ENCODE data around the gene DCP1A. TPM values are rescaled to one million over a fixed set of nuclear protein-coding genes. Genes with fewer than 3 reads are reported as not detected.
"Not testable (repeated sequence)": the region's sequence is repeated elsewhere in the genome, so short reads cannot be mapped to it uniquely, and the experiment has no call there.

The DCP1A gene
- total RNA-seq, 1 donor from 2014 or later = 8.4 TPM

GRCh38 chr3:53274938-53275605 is 72.3 kb downstream of the DCP1A start:
- Histone ChIP-seq H3K9ac (ENCODE audit: low read depth in 1 of 3, low read length in 3 of 3) (no peak overlapping the region), H3K27ac (ENCODE audit: low read depth, low read length) (no peak overlapping the region), H3K4me1 (ENCODE audit: control insufficient read depth in 3 of 3, insufficient read depth in 3 of 3, low read length in 3 of 3) (peaks cover 4 to 8% (median 4%) of the 10 kb centered on the region in 3 donors), H3K9me3 (ENCODE audit: control insufficient read depth in 3 of 3, low read length in 3 of 3) (no peaks in the 10 kb centered on the region), H3K27me3 (ENCODE audit: control insufficient read depth in 3 of 3, insufficient read depth in 3 of 3, low read length in 3 of 3) (no peaks in the 10 kb centered on the region), H3K36me3 (ENCODE audit: control insufficient read depth in 3 of 3, insufficient read depth in 3 of 3, low read length in 3 of 3) (no peaks in the 10 kb centered on the region), H3K4me3 (ENCODE audit: low read length in 3 of 3) (no peak overlapping the region)

GRCh38 chr3:53273146-53273670 is 74.1 kb downstream of the DCP1A start:
- Histone ChIP-seq H3K9me3 (ENCODE audit: control insufficient read depth in 3 of 3, low read length in 3 of 3) (no peaks in the 10 kb centered on the region), H3K9ac (ENCODE audit: low read depth in 1 of 3, low read length in 3 of 3) (no peak overlapping the region), H3K27me3 (ENCODE audit: control insufficient read depth in 3 of 3, insufficient read depth in 3 of 3, low read length in 3 of 3) (no peaks in the 10 kb centered on the region), H3K4me3 (ENCODE audit: low read length in 3 of 3) (no peak overlapping the region), H3K36me3 (ENCODE audit: control insufficient read depth in 3 of 3, insufficient read depth in 3 of 3, low read length in 3 of 3) (no peaks in the 10 kb centered on the region), H3K4me1 (ENCODE audit: control insufficient read depth in 3 of 3, insufficient read depth in 3 of 3, low read length in 3 of 3) (peaks cover 8 to 15% (median 8%) of the 10 kb centered on the region in 3 donors), H3K27ac (ENCODE audit: low read depth, low read length) (no peak overlapping the region)

GRCh38 chr3:53269888-53270880 is 77.2 kb downstream of the DCP1A start:
- H3K9me3 ChIP-seq (ENCODE audit: control insufficient read depth in 3 of 3, low read length in 3 of 3) = no peaks in the 10 kb centered on the region
- peak overlapping the region; percentile 43 to 74 (median 50) for H3K9ac ChIP-seq (ENCODE audit: low read depth in 1 of 3, low read length in 3 of 3)
- H3K4me1 ChIP-seq (ENCODE audit: control insufficient read depth in 3 of 3, insufficient read depth in 3 of 3, low read length in 3 of 3) = peaks cover 10 to 16% (median 10%) of the 10 kb centered on the region in 3 donors
- no peaks in the 10 kb centered on the region for H3K27me3 ChIP-seq (ENCODE audit: control insufficient read depth in 3 of 3, insufficient read depth in 3 of 3, low read length in 3 of 3)
- peak overlapping the region in 2 of 3 donors; percentile 14 to 19 for H3K4me3 ChIP-seq (ENCODE audit: low read length in 3 of 3)
- H3K27ac ChIP-seq (ENCODE audit: low read depth, low read length) = peak overlapping the region; percentile 81
- no peaks in the 10 kb centered on the region for H3K36me3 ChIP-seq (ENCODE audit: control insufficient read depth in 3 of 3, insufficient read depth in 3 of 3, low read length in 3 of 3)

- peak overlapping the region; percentile 81 for H3K27ac ChIP-seq (ENCODE audit: low read depth, low read length)
- H3K4me3 ChIP-seq (ENCODE audit: low read length in 3 of 3); H3K9me3 ChIP-seq (ENCODE audit: control insufficient read depth in 3 of 3, low read length in 3 of 3); H3K9ac ChIP-seq (ENCODE audit: low read depth in 1 of 3, low read length in 3 of 3); H3K36me3 ChIP-seq (ENCODE audit: control insufficient read depth in 3 of 3, insufficient read depth in 3 of 3, low read length in 3 of 3); H3K27me3 ChIP-seq (ENCODE audit: control insufficient read depth in 3 of 3, insufficient read depth in 3 of 3, low read length in 3 of 3): not testable (repeated sequence)
- H3K4me1 ChIP-seq (ENCODE audit: control insufficient read depth in 3 of 3, insufficient read depth in 3 of 3, low read length in 3 of 3) = peaks cover 17 to 26% (median 17%) of the 10 kb centered on the region in 3 donors
Observed at GRCh38 chr3:53269193-53269592, 78.2 kb downstream of the DCP1A start.

- Histone ChIP-seq H3K9me3 (ENCODE audit: control insufficient read depth in 3 of 3, low read length in 3 of 3) (no peaks in the 10 kb centered on the region), H3K4me1 (ENCODE audit: control insufficient read depth in 3 of 3, insufficient read depth in 3 of 3, low read length in 3 of 3) (peaks cover 17 to 27% (median 17%) of the 10 kb centered on the region in 3 donors), H3K4me3 (ENCODE audit: low read length in 3 of 3) (no peak overlapping the region), H3K27ac (ENCODE audit: low read depth, low read length) (no peak overlapping the region), H3K27me3 (ENCODE audit: control insufficient read depth in 3 of 3, insufficient read depth in 3 of 3, low read length in 3 of 3) (no peaks in the 10 kb centered on the region), H3K36me3 (ENCODE audit: control insufficient read depth in 3 of 3, insufficient read depth in 3 of 3, low read length in 3 of 3) (no peaks in the 10 kb centered on the region), H3K9ac (ENCODE audit: low read depth in 1 of 3, low read length in 3 of 3) (no peak overlapping the region)
Observed at GRCh38 chr3:53267766-53268165, 79.6 kb downstream of the DCP1A start.

- Histone ChIP-seq H3K4me1 (ENCODE audit: control insufficient read depth in 3 of 3, insufficient read depth in 3 of 3, low read length in 3 of 3) (peaks cover 18 to 23% (median 20%) of the 10 kb centered on the region in 3 donors), H3K36me3 (ENCODE audit: control insufficient read depth in 3 of 3, insufficient read depth in 3 of 3, low read length in 3 of 3) (no peaks in the 10 kb centered on the region), H3K9ac (ENCODE audit: low read depth in 1 of 3, low read length in 3 of 3) (no peak overlapping the region), H3K4me3 (ENCODE audit: low read length in 3 of 3) (no peak overlapping the region), H3K27me3 (ENCODE audit: control insufficient read depth in 3 of 3, insufficient read depth in 3 of 3, low read length in 3 of 3) (no peaks in the 10 kb centered on the region), H3K9me3 (ENCODE audit: control insufficient read depth in 3 of 3, low read length in 3 of 3) (no peaks in the 10 kb centered on the region), H3K27ac (ENCODE audit: low read depth, low read length) (no peak overlapping the region)
Observed at GRCh38 chr3:53264718-53265117, 82.6 kb downstream of the DCP1A start.

GRCh38 chr3:53263907-53264306 is 83.4 kb downstream of the DCP1A start:
- Histone ChIP-seq H3K9me3 (ENCODE audit: control insufficient read depth in 3 of 3, low read length in 3 of 3) (no peaks in the 10 kb centered on the region), H3K9ac (ENCODE audit: low read depth in 1 of 3, low read length in 3 of 3) (no peak overlapping the region), H3K4me3 (ENCODE audit: low read length in 3 of 3) (no peak overlapping the region), H3K36me3 (ENCODE audit: control insufficient read depth in 3 of 3, insufficient read depth in 3 of 3, low read length in 3 of 3) (no peaks in the 10 kb centered on the region), H3K4me1 (ENCODE audit: control insufficient read depth in 3 of 3, insufficient read depth in 3 of 3, low read length in 3 of 3) (peaks cover 23 to 25% (median 25%) of the 10 kb centered on the region in 3 donors), H3K27me3 (ENCODE audit: control insufficient read depth in 3 of 3, insufficient read depth in 3 of 3, low read length in 3 of 3) (no peaks in the 10 kb centered on the region), H3K27ac (ENCODE audit: low read depth, low read length) (no peak overlapping the region)

- Histone ChIP-seq H3K27me3 (ENCODE audit: control insufficient read depth in 3 of 3, insufficient read depth in 3 of 3, low read length in 3 of 3) (no peaks in the 10 kb centered on the region), H3K36me3 (ENCODE audit: control insufficient read depth in 3 of 3, insufficient read depth in 3 of 3, low read length in 3 of 3) (no peaks in the 10 kb centered on the region), H3K4me1 (ENCODE audit: control insufficient read depth in 3 of 3, insufficient read depth in 3 of 3, low read length in 3 of 3) (peaks cover 23 to 25% (median 25%) of the 10 kb centered on the region in 3 donors), H3K27ac (ENCODE audit: low read depth, low read length) (no peak overlapping the region), H3K9me3 (ENCODE audit: control insufficient read depth in 3 of 3, low read length in 3 of 3) (no peaks in the 10 kb centered on the region), H3K9ac (ENCODE audit: low read depth in 1 of 3, low read length in 3 of 3) (no peak overlapping the region), H3K4me3 (ENCODE audit: low read length in 3 of 3) (no peak overlapping the region)
Observed at GRCh38 chr3:53261712-53262111, 85.6 kb downstream of the DCP1A start.

- no peak overlapping the region for H3K27ac ChIP-seq (ENCODE audit: low read depth, low read length)
- no peaks in the 10 kb centered on the region for H3K27me3 ChIP-seq (ENCODE audit: control insufficient read depth in 3 of 3, insufficient read depth in 3 of 3, low read length in 3 of 3)
- H3K4me1 ChIP-seq (ENCODE audit: control insufficient read depth in 3 of 3, insufficient read depth in 3 of 3, low read length in 3 of 3) = peaks cover 25 to 30% (median 26%) of the 10 kb centered on the region in 3 donors
- no peaks in the 10 kb centered on the region for H3K36me3 ChIP-seq (ENCODE audit: control insufficient read depth in 3 of 3, insufficient read depth in 3 of 3, low read length in 3 of 3)
- H3K4me3 ChIP-seq (ENCODE audit: low read length in 3 of 3) = peak overlapping the region in 1 of 3 donors; percentile 35
- no peaks in the 10 kb centered on the region for H3K9me3 ChIP-seq (ENCODE audit: control insufficient read depth in 3 of 3, low read length in 3 of 3)
- H3K9ac ChIP-seq (ENCODE audit: low read depth in 1 of 3, low read length in 3 of 3) = peak overlapping the region in 1 of 3 donors; percentile 41
Observed at GRCh38 chr3:53260286-53260785, 87.0 kb downstream of the DCP1A start.
